Astrocyte (in vitro differentiated cells and primary cell): ENCODE results near the gene PTOV1. TPM values are rescaled to one million over a fixed set of nuclear protein-coding genes. Genes with fewer than 3 reads are reported as not detected.

Source experiments
- DNase-seq: peaks from one replicate; pipeline ENCODE4 v3.0.0-alpha.2; 2010; ENCODE audit warnings: low read depth
- FAIRE-seq: peaks from 2 replicates; lab custom pipeline; 2011; peaks lifted over from hg19 to GRCh38; lab: Jason Lieb, UNC
- H2AFZ ChIP-seq: 2 replicates; pipeline ENCODE4 v1.6.0; 2012; ENCODE audit warnings: low read depth, low read length, inconsistent platforms
- H3K27ac ChIP-seq: 2 replicates; pipeline ENCODE4 v1.5.1; 2011; ENCODE audit warnings: low read depth, low read length, inconsistent platforms
- H3K27me3 ChIP-seq: 2 replicates; pipeline ENCODE4 v1.6.0; 2011; ENCODE audit warnings: low read length, inconsistent platforms; ENCODE audit not compliant: insufficient read depth
- H3K36me3 ChIP-seq: 2 replicates; pipeline ENCODE4 v1.5.1; 2011; ENCODE audit warnings: low read length, inconsistent platforms; ENCODE audit not compliant: insufficient read depth
- H3K4me1 ChIP-seq: 2 replicates; pipeline ENCODE4 v1.5.1; 2011; ENCODE audit warnings: low read length, inconsistent platforms; ENCODE audit not compliant: insufficient read depth
- H3K4me2 ChIP-seq: 2 replicates; pipeline ENCODE4 v1.6.0; 2012; ENCODE audit warnings: low read length, inconsistent platforms
- H3K4me3 ChIP-seq: 2 replicates; pipeline ENCODE4 v1.5.1; 2011; ENCODE audit warnings: low read depth, mild to moderate bottlenecking, low read length, inconsistent platforms; ENCODE audit not compliant: insufficient read depth
- H3K79me2 ChIP-seq: 2 replicates; pipeline ENCODE4 v1.6.0; 2012; ENCODE audit warnings: mild to moderate bottlenecking, low read length, inconsistent platforms; ENCODE audit not compliant: insufficient read depth
- H3K9ac ChIP-seq: 2 replicates; pipeline ENCODE4 v1.6.0; 2012; ENCODE audit warnings: mild to moderate bottlenecking, low read length, inconsistent platforms
- H3K9me3 ChIP-seq: 2 replicates; pipeline ENCODE4 v1.5.1; 2012; ENCODE audit warnings: low read depth, mild to moderate bottlenecking, low read length, inconsistent platforms; ENCODE audit not compliant: insufficient read depth
- H4K20me1 ChIP-seq: 2 replicates; pipeline ENCODE4 v1.6.0; 2012; ENCODE audit warnings: low read length, inconsistent platforms; ENCODE audit not compliant: insufficient read depth
- H3K27ac Mint-ChIP-seq: one replicate; pipeline ENCODE4 v1.8.0; 2021; ENCODE audit warnings: mild to moderate bottlenecking, mixed read lengths; ENCODE audit not compliant: unreplicated experiment
- H3K27me3 Mint-ChIP-seq: one replicate; pipeline ENCODE4 v1.8.0; 2021; ENCODE audit warnings: low read depth, mixed read lengths; ENCODE audit not compliant: unreplicated experiment
- H3K36me3 Mint-ChIP-seq: one replicate; pipeline ENCODE4 v1.8.0; 2021; ENCODE audit warnings: low read depth, mixed read lengths; ENCODE audit not compliant: unreplicated experiment
- H3K4me1 Mint-ChIP-seq: one replicate; pipeline ENCODE4 v1.8.0; 2021; ENCODE audit warnings: low read depth, mixed read lengths; ENCODE audit not compliant: unreplicated experiment
- H3K4me3 Mint-ChIP-seq: one replicate; pipeline ENCODE4 v1.8.0; 2021; ENCODE audit warnings: mild to moderate bottlenecking, moderate library complexity, mixed read lengths; ENCODE audit not compliant: unreplicated experiment
- H3K9me3 Mint-ChIP-seq: one replicate; pipeline ENCODE4 v1.8.0; 2021; ENCODE audit warnings: mild to moderate bottlenecking, mixed read lengths; ENCODE audit not compliant: unreplicated experiment
- EZH2 ChIP-seq: IDR thresholded peaks from 2 replicates; pipeline ENCODE4 v1.6.1; 2012; ENCODE audit warnings: mild to moderate bottlenecking, low read length, inconsistent platforms; ENCODE audit not compliant: insufficient read depth
- total RNA-seq: library from RNA; stranded (reverse); gene quantifications from 2 replicates; pipeline ENCODE4 v1.2.1, GENCODE V29; 2021
- TF ChIP-seq, protein P1 (sequence below): IDR thresholded peaks from 2 replicates; pipeline ENCODE4 v1.5.1; 2011; ENCODE audit warnings: low read depth, mild to moderate bottlenecking, inconsistent platforms, low read length, moderate library complexity; ENCODE audit not compliant: insufficient read depth

Gene PTOV1
- total RNA-seq, 1 donor from 2014 or later = 162 TPM

- Histone ChIP-seq H3K27me3 (no peaks in the 10 kb centered on the region), H3K4me2 (no peak overlapping the region), H4K20me1 (peaks cover 12% of the 10 kb centered on the region), H2AFZ (no peak overlapping the region), H3K79me2 (no peaks in the 10 kb centered on the region), H3K27ac (no peak overlapping the region), H3K9ac (no peak overlapping the region), H3K36me3 (peaks cover 7% of the 10 kb centered on the region), H3K9me3 (no peaks in the 10 kb centered on the region), H3K4me3 (no peak overlapping the region), H3K4me1 (peaks cover 3% of the 10 kb centered on the region)
- H3K9me3 Mint-ChIP-seq = peaks cover 4% of the 10 kb centered on the region
- peaks cover 10% of the 10 kb centered on the region for H3K4me1 Mint-ChIP-seq
- no peaks in the 10 kb centered on the region for H3K27me3 Mint-ChIP-seq
- TF ChIP-seq EZH2 = no peak
- TF ChIP-seq, protein P1, sequence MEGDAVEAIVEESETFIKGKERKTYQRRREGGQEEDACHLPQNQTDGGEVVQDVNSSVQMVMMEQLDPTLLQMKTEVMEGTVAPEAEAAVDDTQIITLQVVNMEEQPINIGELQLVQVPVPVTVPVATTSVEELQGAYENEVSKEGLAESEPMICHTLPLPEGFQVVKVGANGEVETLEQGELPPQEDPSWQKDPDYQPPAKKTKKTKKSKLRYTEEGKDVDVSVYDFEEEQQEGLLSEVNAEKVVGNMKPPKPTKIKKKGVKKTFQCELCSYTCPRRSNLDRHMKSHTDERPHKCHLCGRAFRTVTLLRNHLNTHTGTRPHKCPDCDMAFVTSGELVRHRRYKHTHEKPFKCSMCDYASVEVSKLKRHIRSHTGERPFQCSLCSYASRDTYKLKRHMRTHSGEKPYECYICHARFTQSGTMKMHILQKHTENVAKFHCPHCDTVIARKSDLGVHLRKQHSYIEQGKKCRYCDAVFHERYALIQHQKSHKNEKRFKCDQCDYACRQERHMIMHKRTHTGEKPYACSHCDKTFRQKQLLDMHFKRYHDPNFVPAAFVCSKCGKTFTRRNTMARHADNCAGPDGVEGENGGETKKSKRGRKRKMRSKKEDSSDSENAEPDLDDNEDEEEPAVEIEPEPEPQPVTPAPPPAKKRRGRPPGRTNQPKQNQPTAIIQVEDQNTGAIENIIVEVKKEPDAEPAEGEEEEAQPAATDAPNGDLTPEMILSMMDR = no peak
- DNase-seq (no peak), FAIRE-seq (no peak)
- H3K36me3 Mint-ChIP-seq = peaks cover 17% of the 10 kb centered on the region
- no peak overlapping the region for H3K27ac Mint-ChIP-seq
- no peak overlapping the region for H3K4me3 Mint-ChIP-seq
Measured at GRCh38 chr19:49843265-49843664, 7.7 kb upstream of the PTOV1 start.

GRCh38 chr19:49844138-49845095 lies 6.5 kb upstream of the PTOV1 start:
- no peak overlapping the region for H3K4me2 ChIP-seq
- H3K36me3 Mint-ChIP-seq = peaks cover 19% of the 10 kb centered on the region
- no peaks in the 10 kb centered on the region for H3K27me3 ChIP-seq
- peaks cover 4% of the 10 kb centered on the region for H3K36me3 ChIP-seq
- peaks cover 11% of the 10 kb centered on the region for H3K4me1 ChIP-seq
- DNase-seq (no peak), FAIRE-seq (no peak)
- TF ChIP-seq EZH2 = no peak
- TF ChIP-seq, protein P1 = no peak
- peaks cover 10% of the 10 kb centered on the region for H3K9me3 Mint-ChIP-seq
- peaks cover 12% of the 10 kb centered on the region for H4K20me1 ChIP-seq
- H3K27me3 Mint-ChIP-seq = no peaks in the 10 kb centered on the region
- H3K4me3 ChIP-seq = no peak overlapping the region
- H3K79me2 ChIP-seq = peaks cover 3% of the 10 kb centered on the region
- H3K27ac ChIP-seq = no peak overlapping the region
- no peak overlapping the region for H2AFZ ChIP-seq
- no peak overlapping the region for H3K4me3 Mint-ChIP-seq
- H3K4me1 Mint-ChIP-seq = peaks cover 15% of the 10 kb centered on the region
- H3K27ac Mint-ChIP-seq = no peak overlapping the region
- no peaks in the 10 kb centered on the region for H3K9me3 ChIP-seq
- H3K9ac ChIP-seq = no peak overlapping the region

- Mint-ChIP-seq H3K9me3 (peaks cover 10% of the 10 kb centered on the region), H3K36me3 (peaks cover 19% of the 10 kb centered on the region)
- TF ChIP-seq EZH2 = no peak
- TF ChIP-seq, protein P1 = no peak
Measured at GRCh38 chr19:49845414-49845813, 5.5 kb upstream of the PTOV1 start.

More at GRCh38 chr19:49845414-49845813, 5.5 kb upstream of the PTOV1 start:
- no peak for FAIRE-seq
- Histone ChIP-seq H4K20me1 (peaks cover 16% of the 10 kb centered on the region), H3K27ac (no peak overlapping the region), H3K4me1 (peaks cover 11% of the 10 kb centered on the region), H3K27me3 (no peaks in the 10 kb centered on the region), H3K79me2 (peaks cover 9% of the 10 kb centered on the region), H3K9me3 (no peaks in the 10 kb centered on the region), H3K9ac (no peak overlapping the region), H3K36me3 (no peaks in the 10 kb centered on the region), H3K4me3 (no peak overlapping the region), H3K4me2 (no peak overlapping the region), H2AFZ (no peak overlapping the region)
- no peak for DNase-seq
- peaks cover 18% of the 10 kb centered on the region for H3K4me1 Mint-ChIP-seq
- no peaks in the 10 kb centered on the region for H3K27me3 Mint-ChIP-seq
- H3K4me3 Mint-ChIP-seq = no peak overlapping the region
- H3K27ac Mint-ChIP-seq = no peak overlapping the region
